IPS-11a (cell line): ENCODE measurements around the gene MTM1.
A peak's percentile ranks its signal among the peaks of the same experiment; 100 is the strongest.

ENCODE experiments used
- H3K4me3 ChIP-seq: one replicate; pipeline ENCODE4 v1.5.1; 2013; ENCODE audit warnings: low read depth, low read length, control low read depth

MTM1 gene

GRCh38 chrX:150651906-150652305 is 83.5 kb downstream of the MTM1 start:
- no peak overlapping the region for H3K4me3 ChIP-seq

GRCh38 chrX:150655788-150656187 is 87.4 kb downstream of the MTM1 start:
- H3K4me3 ChIP-seq = no peak overlapping the region

DNA sequence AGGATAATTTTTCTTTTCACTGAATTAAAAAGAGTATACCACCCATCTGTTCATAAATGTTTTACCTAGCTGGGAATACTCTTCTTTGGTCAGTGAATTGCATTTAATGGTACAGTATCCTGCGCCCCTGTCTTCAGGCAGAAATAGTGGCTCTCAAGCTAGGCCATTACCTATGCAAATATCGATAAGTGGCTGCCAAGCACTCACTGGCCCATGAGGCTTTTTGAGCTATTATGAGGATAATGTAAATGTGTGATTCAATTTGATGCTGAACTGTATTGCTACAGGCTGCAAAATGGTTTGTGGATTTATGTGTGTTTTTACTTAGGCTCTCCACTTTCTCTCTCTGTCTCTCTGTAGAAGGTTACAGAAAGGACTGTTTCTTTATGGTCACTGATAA is 94.7 kb downstream of the MTM1 start:
- H3K4me3 ChIP-seq = no peak overlapping the region

GRCh38 chrX:150664290-150664689 is 95.9 kb downstream of the MTM1 start:
- no peak overlapping the region for H3K4me3 ChIP-seq

GRCh38 chrX:150676221-150676620 is 107.8 kb downstream of the MTM1 start:
- no peak overlapping the region for H3K4me3 ChIP-seq

DNA sequence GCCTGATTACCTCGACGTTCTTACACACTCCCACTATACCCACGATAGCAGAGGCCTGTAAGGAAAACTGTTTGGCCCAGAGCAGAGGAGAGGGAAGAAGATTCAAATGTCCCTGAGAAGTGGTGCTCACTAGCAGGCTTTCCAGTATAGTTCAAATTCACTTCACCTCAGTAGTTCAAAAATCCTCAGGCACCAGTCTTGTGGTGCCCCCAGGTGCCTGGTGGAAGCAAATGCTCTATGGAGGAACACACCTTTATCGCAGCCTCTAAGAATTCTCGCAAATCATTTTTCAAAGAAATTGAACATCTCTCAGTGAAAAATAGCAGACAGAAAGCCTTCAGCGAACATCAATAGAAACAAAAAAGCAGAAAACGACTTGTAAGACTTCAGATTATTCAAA is 112.6 kb downstream of the MTM1 start:
- no peak overlapping the region for H3K4me3 ChIP-seq

GRCh38 chrX:150683112-150683511 is 114.7 kb downstream of the MTM1 start:
- no peak overlapping the region for H3K4me3 ChIP-seq

- H3K4me3 ChIP-seq = no peak overlapping the region
Observed at GRCh38 chrX:150683536-150684146, 115.2 kb downstream of the MTM1 start.

- H3K4me3 ChIP-seq = no peak overlapping the region
Observed at GRCh38 chrX:150688911-150689451, 120.6 kb downstream of the MTM1 start.

- no peak overlapping the region for H3K4me3 ChIP-seq
Observed at GRCh38 chrX:150690126-150690525, 121.7 kb downstream of the MTM1 start.

- no peak overlapping the region for H3K4me3 ChIP-seq
Observed at GRCh38 chrX:150692296-150692695, 123.9 kb downstream of the MTM1 start.

- peak within 1 kb of the TSS; percentile 60 for H3K4me3 ChIP-seq
Observed at GRCh38 chrX:150692831-150693724, 124.7 kb downstream of the MTM1 start, which contains the start of gene MTMR1. Gene MTMR1 (plus strand): TSS chrX:150693396. CDS start chrX:150693531, 135 bp downstream.

GRCh38 chrX:150693725-150694574 is 125.5 kb downstream of the MTM1 start:
- H3K4me3 ChIP-seq = peak overlapping the region; percentile 18

DNA sequence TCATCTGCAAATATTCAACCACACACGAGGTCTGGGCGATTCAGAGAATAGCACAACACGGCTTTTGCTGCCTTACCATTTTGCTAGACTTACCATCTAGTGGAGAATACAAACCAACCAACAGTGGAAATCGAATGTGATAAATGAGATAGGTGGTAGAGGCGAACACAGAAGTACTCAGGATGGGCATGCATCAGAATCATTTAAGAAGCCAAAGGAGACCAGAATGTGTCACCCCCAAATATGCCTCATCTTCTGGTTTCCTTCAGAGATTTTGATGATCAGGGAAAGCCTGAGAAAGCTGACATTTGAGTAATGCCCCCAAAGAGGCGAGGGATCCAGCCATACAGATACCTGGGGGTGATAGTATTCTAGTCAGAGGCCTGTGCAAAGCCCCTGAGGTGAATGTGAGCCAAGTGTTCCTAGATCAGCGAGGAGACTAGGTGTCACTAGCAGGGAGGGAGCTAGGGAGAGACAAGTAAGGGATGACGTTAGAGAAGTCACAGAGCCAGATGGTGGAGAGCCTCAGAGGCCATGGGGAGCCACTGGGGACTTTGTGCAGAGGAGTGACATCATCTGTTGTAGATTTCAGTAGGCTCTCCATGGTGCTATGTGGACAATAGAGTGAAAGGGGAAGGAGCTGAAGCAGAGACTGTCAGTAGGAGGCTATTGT is 126.5 kb downstream of the MTM1 start:
- H3K4me3 ChIP-seq = no peak overlapping the region

DNA sequence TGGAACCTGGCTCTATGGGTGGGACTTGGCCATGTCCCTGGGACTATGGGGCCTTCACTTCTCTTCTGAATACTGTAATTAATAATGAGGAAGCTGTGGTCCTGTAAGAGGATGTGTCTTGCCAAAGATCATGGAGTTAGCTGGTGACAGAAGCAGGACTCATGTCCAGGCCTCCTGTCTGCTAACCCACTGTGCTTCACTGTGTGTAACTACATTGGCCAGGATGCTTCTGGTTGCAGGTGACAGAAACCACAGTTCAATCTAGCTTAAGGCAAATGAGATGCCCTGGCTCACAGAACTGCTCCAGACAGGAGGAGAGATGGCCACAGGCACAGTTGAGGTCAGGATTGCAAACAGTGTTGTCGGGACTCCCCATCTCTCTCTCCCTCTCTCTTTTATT is 127.9 kb downstream of the MTM1 start:
- no peak overlapping the region for H3K4me3 ChIP-seq

- H3K4me3 ChIP-seq = no peak overlapping the region
Observed at GRCh38 chrX:150696866-150697265, 128.4 kb downstream of the MTM1 start.

GRCh38 chrX:150697641-150698040 is 129.2 kb downstream of the MTM1 start:
- H3K4me3 ChIP-seq = no peak overlapping the region

GRCh38 chrX:150698981-150699380 is 130.6 kb downstream of the MTM1 start:
- no peak overlapping the region for H3K4me3 ChIP-seq

- no peak overlapping the region for H3K4me3 ChIP-seq
Observed at GRCh38 chrX:150700107-150700506, 131.7 kb downstream of the MTM1 start.

- H3K4me3 ChIP-seq = no peak overlapping the region
Observed at GRCh38 chrX:150701377-150701776, 133.0 kb downstream of the MTM1 start.
